ENCODE data around the gene C1orf35. TPM values are rescaled to one million over a fixed set of nuclear protein-coding genes. Genes with fewer than 3 reads are reported as not detected.

The C1orf35 gene
- total RNA-seq, 1 donor from 2014 or later = 7.1 TPM

GRCh38 chr1:228110556-228110955 is 7.4 kb upstream of the C1orf35 start:
- peak overlapping the region; percentile 100 for H3K4me3 ChIP-seq
- TF ChIP-seq, protein P1, sequence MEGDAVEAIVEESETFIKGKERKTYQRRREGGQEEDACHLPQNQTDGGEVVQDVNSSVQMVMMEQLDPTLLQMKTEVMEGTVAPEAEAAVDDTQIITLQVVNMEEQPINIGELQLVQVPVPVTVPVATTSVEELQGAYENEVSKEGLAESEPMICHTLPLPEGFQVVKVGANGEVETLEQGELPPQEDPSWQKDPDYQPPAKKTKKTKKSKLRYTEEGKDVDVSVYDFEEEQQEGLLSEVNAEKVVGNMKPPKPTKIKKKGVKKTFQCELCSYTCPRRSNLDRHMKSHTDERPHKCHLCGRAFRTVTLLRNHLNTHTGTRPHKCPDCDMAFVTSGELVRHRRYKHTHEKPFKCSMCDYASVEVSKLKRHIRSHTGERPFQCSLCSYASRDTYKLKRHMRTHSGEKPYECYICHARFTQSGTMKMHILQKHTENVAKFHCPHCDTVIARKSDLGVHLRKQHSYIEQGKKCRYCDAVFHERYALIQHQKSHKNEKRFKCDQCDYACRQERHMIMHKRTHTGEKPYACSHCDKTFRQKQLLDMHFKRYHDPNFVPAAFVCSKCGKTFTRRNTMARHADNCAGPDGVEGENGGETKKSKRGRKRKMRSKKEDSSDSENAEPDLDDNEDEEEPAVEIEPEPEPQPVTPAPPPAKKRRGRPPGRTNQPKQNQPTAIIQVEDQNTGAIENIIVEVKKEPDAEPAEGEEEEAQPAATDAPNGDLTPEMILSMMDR (IDR thresholded peaks at IDR 0.05; ENCODE audit: borderline replicate concordance) = no peak
- H3K27me3 ChIP-seq (ENCODE audit: low read depth) = no peaks in the 10 kb centered on the region
- peaks cover 30% of the 10 kb centered on the region for H3K4me1 ChIP-seq
- no peak for DNase-seq
- H3K27ac ChIP-seq (replicated peaks) = no peak overlapping the region
- no peaks in the 10 kb centered on the region for H3K9me3 ChIP-seq (replicated peaks)
- peaks cover 23% of the 10 kb centered on the region for H3K36me3 ChIP-seq
- intact Hi-C loops (cut with micrococcal nuclease) = no loop called here

DNA sequence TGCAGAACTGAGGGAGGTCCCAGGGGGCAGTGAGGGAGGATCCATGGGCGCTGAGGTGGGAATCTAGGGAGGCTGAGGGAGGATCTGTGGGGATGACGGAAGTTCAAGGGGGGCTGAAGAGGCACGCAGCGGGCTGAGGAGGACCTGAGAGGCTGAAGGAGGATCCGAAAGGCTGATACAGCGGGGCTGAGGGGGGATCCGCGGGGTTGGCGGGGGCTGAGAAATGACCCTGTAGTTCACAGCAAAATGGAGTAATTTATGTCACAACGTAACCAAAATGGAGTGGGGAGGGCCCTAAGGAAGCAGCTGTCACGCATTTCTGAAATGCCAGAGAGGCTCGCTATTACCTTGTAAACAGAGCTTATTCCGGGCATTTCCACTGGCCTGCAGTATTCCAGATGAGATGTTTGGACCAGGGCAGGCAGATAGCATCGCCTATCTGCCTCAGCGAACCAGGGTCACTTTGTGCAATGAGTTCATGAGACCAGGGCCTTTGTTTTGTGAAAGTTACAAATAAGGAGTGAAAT is 6.9 kb upstream of the C1orf35 start:
- peaks cover 32% of the 10 kb centered on the region for H3K4me1 ChIP-seq
- H3K36me3 ChIP-seq = peaks cover 24% of the 10 kb centered on the region
- H3K9me3 ChIP-seq (replicated peaks) = no peaks in the 10 kb centered on the region
- H3K27me3 ChIP-seq (ENCODE audit: low read depth) = no peaks in the 10 kb centered on the region
- H3K27ac ChIP-seq (replicated peaks) = peak overlapping the region; percentile 92
- H3K4me3 ChIP-seq = peak overlapping the region; percentile 100
- DNase-seq = no peak
- TF ChIP-seq, protein P1 (IDR thresholded peaks at IDR 0.05; ENCODE audit: borderline replicate concordance) = no peak
- intact Hi-C loops (cut with micrococcal nuclease) = no loop called here

DNA sequence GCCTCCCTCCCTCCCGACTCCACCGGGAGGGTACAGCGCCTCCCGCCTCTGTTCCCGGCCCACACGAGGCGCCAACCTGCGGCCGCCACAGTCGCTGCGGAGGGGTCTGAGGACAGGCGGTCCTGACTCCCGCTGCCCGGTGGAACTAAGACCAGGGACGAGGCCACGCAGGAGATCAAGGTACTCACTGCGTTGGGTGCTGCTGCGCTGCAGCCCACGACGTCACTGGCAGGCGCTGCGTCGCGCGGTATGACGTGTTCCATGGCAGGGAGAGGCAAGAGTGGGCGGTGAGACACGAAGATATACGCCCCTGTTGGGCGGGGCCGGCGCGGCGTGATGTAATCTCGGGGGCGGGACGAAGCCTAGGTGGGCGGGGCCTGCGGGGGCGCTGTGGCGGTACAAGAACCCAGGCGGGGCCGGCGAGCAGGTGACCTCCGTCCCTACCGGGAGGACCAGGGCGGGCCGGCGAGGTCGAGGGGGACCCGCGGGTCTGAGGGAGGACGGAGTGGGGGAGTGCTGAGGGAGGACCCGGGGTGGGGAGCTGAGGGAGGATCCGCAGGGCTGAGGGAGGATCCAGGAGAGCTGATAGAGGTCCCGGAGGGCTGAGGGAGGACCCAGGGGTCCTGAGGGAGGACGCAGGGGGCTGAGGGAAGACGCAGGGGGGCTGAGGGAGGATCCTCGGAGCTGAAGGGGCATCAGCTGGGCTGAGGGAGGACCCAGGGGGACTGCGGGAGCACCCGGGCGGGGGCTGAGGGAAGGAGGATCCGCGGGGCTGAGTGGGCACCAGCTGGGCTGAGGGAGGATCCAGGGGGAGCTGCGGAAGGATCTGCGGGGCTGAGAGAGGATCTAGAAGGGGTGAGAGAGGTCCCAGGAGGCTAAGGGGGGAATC is 6.2 kb upstream of the C1orf35 start, which contains the start of gene MRPL55:
Gene MRPL55 (minus strand): TSS at position 227 of the 889 bp plus-strand sequence. CDS start 1,039 bp downstream, outside the sequence.
- H3K4me1 ChIP-seq = peaks cover 39% of the 10 kb centered on the region
- H3K27ac ChIP-seq (replicated peaks) = peak within 1 kb of the TSS; percentile 92
- peak; percentile 97 for DNase-seq
- H3K4me3 ChIP-seq = peak within 1 kb of the TSS; percentile 100
- H3K9me3 ChIP-seq (replicated peaks) = no peaks in the 10 kb centered on the region
- TF ChIP-seq, protein P1 (IDR thresholded peaks at IDR 0.05; ENCODE audit: borderline replicate concordance) = peak; percentile 28
- peaks cover 24% of the 10 kb centered on the region for H3K36me3 ChIP-seq
- intact Hi-C loops (cut with micrococcal nuclease) = no loop called here
- no peaks in the 10 kb centered on the region for H3K27me3 ChIP-seq (ENCODE audit: low read depth)

DNA sequence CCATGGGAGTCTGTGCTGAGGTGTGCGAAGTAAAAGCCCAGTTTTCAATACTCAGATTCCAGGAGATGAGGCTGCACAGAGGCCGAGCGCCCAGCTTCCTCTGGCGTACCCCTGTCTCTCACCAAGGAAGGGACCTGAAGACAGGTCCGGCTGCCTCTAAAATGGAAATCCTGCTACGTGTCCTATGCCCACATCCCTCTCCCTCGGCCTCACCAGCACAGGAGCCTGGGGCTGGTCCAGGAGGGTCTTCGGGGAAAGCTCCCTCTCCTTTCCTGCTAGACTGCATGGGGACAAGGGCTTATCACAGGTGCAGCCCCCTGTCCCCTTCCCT is 5.6 kb upstream of the C1orf35 start:
- intact Hi-C loops (cut with micrococcal nuclease) = no loop called here

DNA sequence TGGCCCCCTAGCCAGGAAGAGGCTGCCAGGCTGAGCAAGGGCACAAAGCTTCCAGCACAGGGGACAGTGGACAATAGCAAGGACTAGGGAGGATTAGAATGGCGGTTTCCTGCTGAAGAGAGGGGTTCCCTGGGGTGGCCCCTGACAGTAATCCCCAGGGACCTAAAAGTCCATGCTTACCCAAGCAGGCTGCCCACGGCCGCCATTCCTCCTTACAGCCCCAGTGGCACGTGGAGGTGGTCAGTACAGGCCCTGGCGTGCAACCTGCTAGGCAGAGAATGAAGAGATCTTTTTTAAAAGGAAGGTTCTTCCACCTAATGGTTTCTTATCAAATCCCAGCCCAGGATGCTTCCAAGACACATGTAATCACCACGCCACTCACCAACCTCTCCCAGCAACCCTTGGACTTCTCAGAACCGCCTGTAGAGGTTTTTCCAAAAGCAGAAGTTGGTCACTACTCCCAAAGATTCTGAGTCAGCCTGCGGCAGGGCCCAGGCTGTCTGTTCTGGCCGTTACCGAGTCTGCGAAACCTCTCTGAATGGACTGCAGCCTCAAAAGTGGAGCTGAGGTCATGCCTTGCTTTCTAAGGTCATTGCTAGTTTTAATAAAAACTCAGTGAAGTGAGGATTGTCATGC is 5.0 kb upstream of the C1orf35 start:
- H3K4me1 ChIP-seq = peaks cover 50% of the 10 kb centered on the region
- H3K27me3 ChIP-seq (ENCODE audit: low read depth) = no peaks in the 10 kb centered on the region
- TF ChIP-seq, protein P1 (IDR thresholded peaks at IDR 0.05; ENCODE audit: borderline replicate concordance) = no peak
- DNase-seq = no peak
- intact Hi-C loops (cut with micrococcal nuclease) = no loop called here
- H3K36me3 ChIP-seq = peaks cover 24% of the 10 kb centered on the region
- peak overlapping the region; percentile 100 for H3K4me3 ChIP-seq
- H3K9me3 ChIP-seq (replicated peaks) = no peaks in the 10 kb centered on the region
- peak overlapping the region; percentile 92 for H3K27ac ChIP-seq (replicated peaks)

More for the DNA sequence above, 5.6 kb upstream of the C1orf35 start:
- Histone ChIP-seq H3K27ac (replicated peaks) (peak overlapping the region; percentile 92), H3K4me3 (peak overlapping the region; percentile 100), H3K9me3 (replicated peaks) (no peaks in the 10 kb centered on the region), H3K27me3 (ENCODE audit: low read depth) (no peaks in the 10 kb centered on the region), H3K36me3 (peaks cover 24% of the 10 kb centered on the region), H3K4me1 (peaks cover 46% of the 10 kb centered on the region)
- DNase-seq = no peak
- TF ChIP-seq, protein P1 (IDR thresholded peaks at IDR 0.05; ENCODE audit: borderline replicate concordance) = no peak

Data from left ventricle myocardium inferior (tissue), 1 donor.